ENCODE results near the gene P2RX5. TPM values are rescaled to one million over a fixed set of nuclear protein-coding genes. Genes with fewer than 3 reads are reported as not detected.

The P2RX5 gene
- total and polyA plus RNA-seq, 10 of the 15 experiments (the other 5 are each of a cell fraction or from before 2014, with no cell fraction given) = 6.9 to 28.8 (median 19.5) TPM

DNA sequence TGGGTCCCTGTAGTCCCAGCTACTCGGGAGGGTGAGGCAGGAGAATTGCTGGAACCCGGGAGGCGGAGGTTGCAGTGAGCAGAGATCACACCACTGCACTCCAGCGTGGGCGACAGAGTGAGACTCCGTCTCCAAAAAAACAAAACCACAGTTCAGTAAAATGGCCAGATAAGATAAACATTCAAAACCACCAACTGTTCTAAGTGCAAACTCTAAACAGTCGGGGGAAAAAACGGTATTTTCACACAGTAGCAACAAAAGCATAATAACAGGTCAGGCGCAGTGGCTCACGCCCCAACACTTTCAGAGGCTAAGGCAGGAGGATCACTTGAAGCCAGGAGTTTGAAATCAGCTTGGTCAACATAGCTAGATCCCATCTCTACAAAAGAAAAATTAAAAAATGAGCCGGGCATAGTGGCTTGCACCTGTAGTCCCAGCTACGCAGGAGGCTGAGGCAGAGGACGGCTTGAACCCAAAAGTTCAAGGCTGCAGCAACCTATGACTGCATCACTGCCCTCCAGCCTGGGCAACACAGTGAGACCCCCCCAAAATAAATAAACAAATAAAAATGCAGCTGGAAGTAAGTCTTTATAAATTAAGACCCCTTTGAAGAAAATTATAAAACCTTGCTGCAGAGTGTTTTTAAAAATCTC is 17.0 kb upstream of the P2RX5 start (continued):
- no peak for TF ChIP-seq SMARCA5 (IDR thresholded peaks at IDR 0.05)
- peak; percentile 82; the same call in 1 of the 2 replicates for TF ChIP-seq MTA2 (IDR thresholded peaks at IDR 0.05; ENCODE audit: low read depth)
- TF ChIP-seq NFIC (IDR thresholded peaks at IDR 0.05; ENCODE audit: low read depth, low read length) = 0 out of 2 replicates have a peak, but pooled peaks have one; percentile 25
- 0 out of 4 replicates have a peak, but pooled peaks of 1 of the 2 experiments have one; percentile 19 for TF ChIP-seq EP300 (IDR thresholded peaks at IDR 0.05; ENCODE audit: borderline replicate concordance in 1 of 2, control insufficient read depth in 1 of 2, low read depth in 2 of 2, low read length in 2 of 2)
- no peak for TF ChIP-seq NRF1 (conservative IDR thresholded peaks at IDR 0.05; ENCODE audit: low read depth, low read length)
- TF ChIP-seq ELK1 (IDR thresholded peaks at IDR 0.05; ENCODE audit: low read depth, low read length) = no peak
- TF ChIP-seq IKZF1 (conservative IDR thresholded peaks at IDR 0.05) = peak; percentile 68
- TF ChIP-seq SMC3 (IDR thresholded peaks at IDR 0.05; ENCODE audit: borderline replicate concordance, low read length) = no peak
- TF ChIP-seq TCF3 (IDR thresholded peaks at IDR 0.05; ENCODE audit: borderline replicate concordance, insufficient read depth, low read depth, low read length) = no peak
- TF ChIP-seq, protein P1, sequence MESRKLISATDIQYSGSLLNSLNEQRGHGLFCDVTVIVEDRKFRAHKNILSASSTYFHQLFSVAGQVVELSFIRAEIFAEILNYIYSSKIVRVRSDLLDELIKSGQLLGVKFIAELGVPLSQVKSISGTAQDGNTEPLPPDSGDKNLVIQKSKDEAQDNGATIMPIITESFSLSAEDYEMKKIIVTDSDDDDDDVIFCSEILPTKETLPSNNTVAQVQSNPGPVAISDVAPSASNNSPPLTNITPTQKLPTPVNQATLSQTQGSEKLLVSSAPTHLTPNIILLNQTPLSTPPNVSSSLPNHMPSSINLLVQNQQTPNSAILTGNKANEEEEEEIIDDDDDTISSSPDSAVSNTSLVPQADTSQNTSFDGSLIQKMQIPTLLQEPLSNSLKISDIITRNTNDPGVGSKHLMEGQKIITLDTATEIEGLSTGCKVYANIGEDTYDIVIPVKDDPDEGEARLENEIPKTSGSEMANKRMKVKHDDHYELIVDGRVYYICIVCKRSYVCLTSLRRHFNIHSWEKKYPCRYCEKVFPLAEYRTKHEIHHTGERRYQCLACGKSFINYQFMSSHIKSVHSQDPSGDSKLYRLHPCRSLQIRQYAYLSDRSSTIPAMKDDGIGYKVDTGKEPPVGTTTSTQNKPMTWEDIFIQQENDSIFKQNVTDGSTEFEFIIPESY (IDR thresholded peaks at IDR 0.05) = 0 out of 2 replicates have a peak, but pooled peaks have one; percentile 19
- TF ChIP-seq MEF2B (IDR thresholded peaks at IDR 0.05; ENCODE audit: partially characterized antibody, poor library complexity, severe bottlenecking) = peak; percentile 41
- TF ChIP-seq ATF7 (IDR thresholded peaks at IDR 0.05; ENCODE audit: low read depth) = peak; percentile 51
- TF ChIP-seq ATF2 (IDR thresholded peaks at IDR 0.05; ENCODE audit: low read length) = peak; percentile 32; the same call in 1 of the 2 replicates
- 0 out of 2 replicates have a peak, but pooled peaks have one; percentile 27 for TF ChIP-seq GATAD2B (conservative IDR thresholded peaks at IDR 0.05; ENCODE audit: low read depth)
- TF ChIP-seq, protein P2, sequence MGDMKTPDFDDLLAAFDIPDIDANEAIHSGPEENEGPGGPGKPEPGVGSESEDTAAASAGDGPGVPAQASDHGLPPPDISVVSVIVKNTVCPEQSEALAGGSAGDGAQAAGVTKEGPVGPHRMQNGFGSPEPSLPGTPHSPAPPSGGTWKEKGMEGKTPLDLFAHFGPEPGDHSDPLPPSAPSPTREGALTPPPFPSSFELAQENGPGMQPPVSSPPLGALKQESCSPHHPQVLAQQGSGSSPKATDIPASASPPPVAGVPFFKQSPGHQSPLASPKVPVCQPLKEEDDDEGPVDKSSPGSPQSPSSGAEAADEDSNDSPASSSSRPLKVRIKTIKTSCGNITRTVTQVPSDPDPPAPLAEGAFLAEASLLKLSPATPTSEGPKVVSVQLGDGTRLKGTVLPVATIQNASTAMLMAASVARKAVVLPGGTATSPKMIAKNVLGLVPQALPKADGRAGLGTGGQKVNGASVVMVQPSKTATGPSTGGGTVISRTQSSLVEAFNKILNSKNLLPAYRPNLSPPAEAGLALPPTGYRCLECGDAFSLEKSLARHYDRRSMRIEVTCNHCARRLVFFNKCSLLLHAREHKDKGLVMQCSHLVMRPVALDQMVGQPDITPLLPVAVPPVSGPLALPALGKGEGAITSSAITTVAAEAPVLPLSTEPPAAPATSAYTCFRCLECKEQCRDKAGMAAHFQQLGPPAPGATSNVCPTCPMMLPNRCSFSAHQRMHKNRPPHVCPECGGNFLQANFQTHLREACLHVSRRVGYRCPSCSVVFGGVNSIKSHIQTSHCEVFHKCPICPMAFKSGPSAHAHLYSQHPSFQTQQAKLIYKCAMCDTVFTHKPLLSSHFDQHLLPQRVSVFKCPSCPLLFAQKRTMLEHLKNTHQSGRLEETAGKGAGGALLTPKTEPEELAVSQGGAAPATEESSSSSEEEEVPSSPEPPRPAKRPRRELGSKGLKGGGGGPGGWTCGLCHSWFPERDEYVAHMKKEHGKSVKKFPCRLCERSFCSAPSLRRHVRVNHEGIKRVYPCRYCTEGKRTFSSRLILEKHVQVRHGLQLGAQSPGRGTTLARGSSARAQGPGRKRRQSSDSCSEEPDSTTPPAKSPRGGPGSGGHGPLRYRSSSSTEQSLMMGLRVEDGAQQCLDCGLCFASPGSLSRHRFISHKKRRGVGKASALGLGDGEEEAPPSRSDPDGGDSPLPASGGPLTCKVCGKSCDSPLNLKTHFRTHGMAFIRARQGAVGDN (IDR thresholded peaks at IDR 0.05) = peak; percentile 82
- peak; percentile 77 for TF ChIP-seq NR2F1 (conservative IDR thresholded peaks at IDR 0.05)
- no peak for TF ChIP-seq USF2 (IDR thresholded peaks at IDR 0.05; ENCODE audit: borderline replicate concordance, low read depth, low read length)
- TF ChIP-seq GABPA (IDR thresholded peaks at IDR 0.05; ENCODE audit: low read depth) = 0 out of 2 replicates have a peak, but pooled peaks have one; percentile 8
- TF ChIP-seq CBX3 (IDR thresholded peaks at IDR 0.05; ENCODE audit: borderline replicate concordance, low read depth) = no peak
- no peak for TF ChIP-seq EED (IDR thresholded peaks at IDR 0.05; ENCODE audit: low read depth)
